H1 (cell line): ENCODE results near the gene GAS6. TPM values are rescaled to one million over a fixed set of nuclear protein-coding genes. Genes with fewer than 3 reads are reported as not detected.

Source experiments
- CTCF ChIA-PET: fragments of 300-600 bp; sonication (Branson Sonifier 250); formaldehyde crosslinking; loops from one replicate; lab custom pipeline; 2021; ENCODE audit not compliant: partially characterized antibody; lab: Charles Lee
- POLR2A ChIA-PET: fragments of 300-600 bp; sonication (Branson Sonifier 250); formaldehyde crosslinking; loops from one replicate; lab custom pipeline; 2021; ENCODE audit warnings: inconsistent platforms; ENCODE audit not compliant: partially characterized antibody; lab: Charles Lee
- DNase-seq, 2 experiments: peaks; one replicate each; pipeline versions ENCODE4 v3.0.0 to v3.0.0-alpha.2; 2010 to 2022; ENCODE audit warnings: low spot score in 2 of 2, low read depth in 1 of 2, mixed read lengths in 1 of 2
- FAIRE-seq: peaks from 2 replicates; lab custom pipeline; 2011; peaks lifted over from hg19 to GRCh38; lab: Jason Lieb, UNC
- H2AFZ ChIP-seq: 2 replicates; pipeline ENCODE4 v1.8.1; 2012; ENCODE audit warnings: low read length, inconsistent platforms
- H2AK5ac ChIP-seq: 2 replicates; pipeline ENCODE4 v1.6.1; 2013; ENCODE audit warnings: low read depth, low read length
- H2BK120ac ChIP-seq: replicated peaks from 2 replicates; pipeline ENCODE3; 2013; ENCODE audit warnings: low read depth, low read length, inconsistent platforms
- H2BK12ac ChIP-seq: 2 replicates; pipeline ENCODE4 v1.6.1; 2013; ENCODE audit warnings: low read depth, low read length
- H2BK15ac ChIP-seq: 2 replicates; pipeline ENCODE4 v1.6.1; 2013; ENCODE audit warnings: low read length
- H2BK20ac ChIP-seq: 2 replicates; pipeline ENCODE4 v1.6.1; 2013; ENCODE audit warnings: low read length
- H2BK5ac ChIP-seq: 2 replicates; pipeline ENCODE4 v1.6.1; 2013; ENCODE audit warnings: low read depth, low read length
- H3K14ac ChIP-seq: 2 replicates; pipeline ENCODE4 v1.6.1; 2013; ENCODE audit warnings: inconsistent platforms; ENCODE audit not compliant: insufficient read length
- H3K18ac ChIP-seq: 2 replicates; pipeline ENCODE4 v1.6.1; 2013; ENCODE audit warnings: low read length; ENCODE audit errors: extremely low read depth
- H3K23ac ChIP-seq: 2 replicates; pipeline ENCODE4 v1.6.1; 2013; ENCODE audit warnings: inconsistent platforms; ENCODE audit not compliant: insufficient read length
- H3K23me2 ChIP-seq: 2 replicates; pipeline ENCODE4 v1.6.1; 2013; ENCODE audit warnings: low read depth, low read length
- H3K27ac ChIP-seq: 2 replicates; pipeline ENCODE4 v1.6.1; 2011; ENCODE audit warnings: low read depth, low read length, inconsistent platforms
- H3K27me3 ChIP-seq, 4 experiments: replicated peaks in 1 of 4; 1 replicate in 1 of 4; 2 replicates in 3 of 4; pipeline versions ENCODE4 v1.6.1 to v1.8.1; 2011 to 2013; ENCODE audit warnings: low read length in 3 of 4, mild to moderate bottlenecking in 3 of 4, inconsistent platforms in 2 of 4, mixed read lengths in 2 of 4, moderate library complexity in 1 of 4; ENCODE audit not compliant: control insufficient read depth in 3 of 4, insufficient read depth in 3 of 4; ENCODE audit errors: extremely low read depth in 1 of 4
- H3K36me3 ChIP-seq, 4 experiments: 2 replicates each; pipeline versions ENCODE4 v1.6.1 to v1.8.1; 2011 to 2013; ENCODE audit warnings: mild to moderate bottlenecking in 4 of 4, low read length in 3 of 4, moderate library complexity in 2 of 4, control low read depth in 1 of 4, inconsistent platforms in 1 of 4; ENCODE audit not compliant: insufficient read depth in 4 of 4, control insufficient read depth in 2 of 4
- H3K4ac ChIP-seq: replicated peaks from 2 replicates; pipeline ENCODE3; 2013; ENCODE audit warnings: low read length, low read depth, mixed read lengths, inconsistent platforms; ENCODE audit not compliant: insufficient read length
- H3K4me1 ChIP-seq, 4 experiments: replicated peaks in 1 of 4; 1 replicate in 1 of 4; 2 replicates in 3 of 4; pipeline versions ENCODE4 v1.6.1 to v1.8.1; 2011 to 2013; ENCODE audit warnings: low read length in 3 of 4, inconsistent platforms in 2 of 4, mixed read lengths in 1 of 4; ENCODE audit not compliant: insufficient read depth in 4 of 4, control insufficient read depth in 3 of 4
- H3K4me2 ChIP-seq, 2 experiments: 2 replicates each; pipeline versions ENCODE4 v1.6.1 to v1.8.1; 2011 to 2013; ENCODE audit warnings: low read depth in 2 of 2, low read length in 2 of 2, control low read depth in 1 of 2, inconsistent platforms in 1 of 2, mild to moderate bottlenecking in 1 of 2; ENCODE audit not compliant: insufficient read depth in 1 of 2
- H3K4me3 ChIP-seq, 4 experiments: fragments of 200-600, 300-600 bp in 1 of 4; sonication (generic), shearing (Covaris generic), sonication (Bioruptor Twin) in 1 of 4; 2 replicates each; pipeline versions ENCODE4 v1.5.1 to v1.8.1; 2011 to 2016; ENCODE audit warnings: low read length in 4 of 4, low read depth in 3 of 4, control low read depth in 2 of 4, inconsistent platforms in 2 of 4, mild to moderate bottlenecking in 2 of 4, mixed read lengths in 1 of 4, moderate library complexity in 1 of 4; ENCODE audit not compliant: insufficient read depth in 2 of 4; ENCODE audit errors: extremely low read depth in 1 of 4
- H3K56ac ChIP-seq: replicated peaks from 2 replicates; pipeline ENCODE3; 2013; ENCODE audit warnings: low read depth, mild to moderate bottlenecking, mixed read lengths, low read length, inconsistent platforms; ENCODE audit not compliant: insufficient read length
- H3K79me1 ChIP-seq: 2 replicates; pipeline ENCODE4 v1.6.1; 2013; ENCODE audit warnings: low read depth, low read length, control low read depth
- H3K79me2 ChIP-seq, 2 experiments: 2 replicates each; pipeline versions ENCODE4 v1.6.1 to v1.8.1; 2012 to 2013; ENCODE audit warnings: low read length in 2 of 2, mild to moderate bottlenecking in 2 of 2, inconsistent platforms in 1 of 2; ENCODE audit not compliant: insufficient read depth in 2 of 2, control insufficient read depth in 1 of 2
- H3K9ac ChIP-seq, 4 experiments: replicated peaks in 1 of 4; 1 replicate in 1 of 4; 2 replicates in 3 of 4; pipeline versions ENCODE4 v1.6.1 to v1.8.1; 2011 to 2013; ENCODE audit warnings: low read depth in 3 of 4, low read length in 3 of 4, control low read depth in 2 of 4, mild to moderate bottlenecking in 2 of 4, moderate library complexity in 2 of 4, inconsistent platforms in 1 of 4; ENCODE audit errors: extremely low read depth in 1 of 4
- H3K9me3 ChIP-seq, 2 experiments: 2 replicates each; pipeline versions ENCODE4 v1.6.1 to v1.8.1; 2012 to 2013; ENCODE audit warnings: mild to moderate bottlenecking in 2 of 2, moderate library complexity in 2 of 2, control low read depth in 1 of 2, inconsistent platforms in 1 of 2, low read depth in 1 of 2, low read length in 1 of 2, mixed read lengths in 1 of 2; ENCODE audit not compliant: insufficient read depth in 2 of 2
- H4K20me1 ChIP-seq, 2 experiments: replicated peaks in 1 of 2; 2 replicates each; pipeline versions ENCODE3 to v1.8.1; 2011 to 2013; ENCODE audit warnings: inconsistent platforms in 2 of 2, low read length in 2 of 2, mild to moderate bottlenecking in 1 of 2; ENCODE audit not compliant: insufficient read depth in 2 of 2, control insufficient read depth in 1 of 2
- H4K5ac ChIP-seq: 2 replicates; pipeline ENCODE4 v1.6.1; 2013; ENCODE audit warnings: low read length, low read depth, mixed read lengths, inconsistent platforms; ENCODE audit not compliant: insufficient read length
- H4K8ac ChIP-seq: 2 replicates; pipeline ENCODE4 v1.8.0; 2013; ENCODE audit warnings: mild to moderate bottlenecking, moderate library complexity, low read length, inconsistent platforms; ENCODE audit not compliant: insufficient read depth; ENCODE audit errors: extremely low read depth
- H4K91ac ChIP-seq: replicated peaks from 2 replicates; pipeline ENCODE3; 2013; ENCODE audit warnings: low read length, mixed read lengths, inconsistent platforms; ENCODE audit not compliant: insufficient read length
- BCL11A ChIP-seq, 2 experiments: IDR thresholded peaks; one replicate each; pipeline ENCODE4 v1.6.1; 2011; ENCODE audit warnings: low read depth in 2 of 2, low read length in 2 of 2, mild to moderate bottlenecking in 2 of 2
- CHD2 ChIP-seq: IDR thresholded peaks from 2 replicates; pipeline ENCODE4 v1.6.1; 2012; ENCODE audit warnings: low read length, improper control_type of control experiment
- GTF2F1 ChIP-seq: IDR thresholded peaks from 2 replicates; pipeline ENCODE4 v1.6.1; 2012; ENCODE audit warnings: low read depth, low read length, improper control_type of control experiment, borderline replicate concordance
- HDAC2 ChIP-seq, 2 experiments: fragments of 300-600 bp in 1 of 2; sonication (generic) in 1 of 2; IDR thresholded peaks; 2 replicates each; pipeline ENCODE4 v1.6.1; 2011 to 2012; ENCODE audit warnings: low read depth in 2 of 2, low read length in 2 of 2, mild to moderate bottlenecking in 2 of 2, moderate library complexity in 2 of 2, borderline replicate concordance in 1 of 2, inconsistent platforms in 1 of 2
- HDAC6 ChIP-seq: IDR thresholded peaks from one replicate; pipeline ENCODE4 v1.7.1; 2012; ENCODE audit warnings: low read depth, mild to moderate bottlenecking, inconsistent platforms, low read length, moderate library complexity
- KDM5A ChIP-seq: fragments of 200-600 bp; IDR thresholded peaks from 2 replicates; pipeline ENCODE4 v1.7.1; 2012; ENCODE audit warnings: mild to moderate bottlenecking, low read length, inconsistent platforms, mixed read lengths
- MAFK ChIP-seq: IDR thresholded peaks from 2 replicates; pipeline ENCODE4 v1.6.1; 2012; ENCODE audit warnings: low read depth, mild to moderate bottlenecking, improper control_type of control experiment, low read length
- NRF1 ChIP-seq: IDR thresholded peaks from 2 replicates; pipeline ENCODE4 v1.6.1; 2011; ENCODE audit warnings: mild to moderate bottlenecking, low read depth, low read length, improper control_type of control experiment
- RFX5 ChIP-seq: IDR thresholded peaks from 2 replicates; pipeline ENCODE4 v1.6.1; 2011; ENCODE audit warnings: low read depth, low read length, improper control_type of control experiment, borderline replicate concordance
- RNF2 ChIP-seq: fragments of 200-900, 300-1000 bp; sonication (generic); IDR thresholded peaks from 2 replicates; pipeline ENCODE4 v1.7.1; 2016; ENCODE audit warnings: borderline replicate concordance, low read depth, mild to moderate bottlenecking, antibody characterized with exemption, low read length; ENCODE audit not compliant: poor library complexity, severe bottlenecking; ENCODE audit errors: missing control alignments
- SAP30 ChIP-seq: fragments of 300-600 bp; sonication (generic); IDR thresholded peaks from 2 replicates; pipeline ENCODE4 v1.7.1; 2012; ENCODE audit warnings: low read length, moderate library complexity, mild to moderate bottlenecking, inconsistent platforms; ENCODE audit not compliant: insufficient read depth, insufficient replicate concordance
- SIRT6 ChIP-seq: IDR thresholded peaks from one replicate; pipeline ENCODE4 v1.7.1; 2012; ENCODE audit warnings: low read length, inconsistent platforms
- WGBS, 2 experiments: shearing (Covaris generic) in 1 of 2; methylation state at CpG; one replicate each; pipeline versions ENCODE4 v1.1.6 to v1.1.7; 2013 to 2015; ENCODE audit warnings: low lambda C conversion rate in 2 of 2, mixed read lengths in 2 of 2, inconsistent platforms in 1 of 2, low coverage in 1 of 2, missing lambda C conversion rate in 1 of 2; ENCODE audit not compliant: insufficient replicate concordance in 2 of 2, insufficient coverage in 1 of 2, insufficient read length in 1 of 2; ENCODE audit errors: extremely low coverage in 1 of 2, missing lambda C conversion rate in 1 of 2; 5-methylcytosine and 5-hydroxymethylcytosine counted together
- polyA plus RNA-seq, 7 experiments: library from polyadenylated mRNA; depleted of rRNA in 3 of 7; stranded (reverse) in 5 of 7; unstranded in 2 of 7; fragments of >200 nt in 5 of 7; fragments of 200-250 nt in 2 of 7; gene quantifications; 1 replicate in 5 of 7; 2 replicates in 1 of 7; 4 replicates in 1 of 7; pipeline versions ENCODE4 v1.2.1 to v1.2.3, GENCODE V29; 2011 to 2013; ENCODE audit warnings: missing spikeins in 2 of 7, mixed read lengths in 2 of 7
- total RNA-seq: library from RNA; stranded (reverse); fragmentation: NEBNext Ultra II Directional; extraction: Animal tissue kit (Norgen Biotek cat#: 25700); gene quantifications from 2 replicates; pipeline ENCODE4 v1.2.1, GENCODE V29; 2021
- TF ChIP-seq, protein P1 (sequence below): IDR thresholded peaks from 2 replicates; pipeline ENCODE4 v1.6.1; 2011; ENCODE audit warnings: low read length, improper control_type of control experiment

The GAS6 gene
- total and polyA plus RNA-seq, 2 of the 8 experiments (the other 6 are each of a cell fraction or from before 2014, with no cell fraction given): 18.6 to 31.0 TPM

- Histone ChIP-seq H3K79me1 (no peaks in the 10 kb centered on the region), H2BK120ac (no peak overlapping the region), H3K27me3 (no peaks in the 10 kb centered on the region), H3K36me3 (peaks cover 0 to 2% (median 0%) of the 10 kb centered on the region in 4 experiments; a peak in 1 of 8 replicates), H3K9ac (no peak overlapping the region), H2AFZ (no peak overlapping the region), H3K27ac (no peak overlapping the region), H2AK5ac (no peak overlapping the region), H3K4me2 (no peak overlapping the region), H2BK15ac (no peak overlapping the region), H2BK5ac (no peak overlapping the region), H3K4ac (no peak overlapping the region), H2BK20ac (no peak overlapping the region), H4K20me1 (no peaks in the 10 kb centered on the region), H4K8ac (no peak overlapping the region), H4K5ac (no peak overlapping the region), H3K4me3 (no peak overlapping the region), H3K56ac (no peak overlapping the region), H3K18ac (no peak overlapping the region), H3K4me1 (no peaks in the 10 kb centered on the region), H4K91ac (no peak overlapping the region), H3K23me2 (no peaks in the 10 kb centered on the region; the same call in 1 of the 2 replicates), H3K14ac (no peak overlapping the region), H2BK12ac (no peak overlapping the region), H3K23ac (no peak overlapping the region), H3K9me3 (peaks cover 2 to 3% of the 10 kb centered on the region in 2 experiments), H3K79me2 (no peaks in the 10 kb centered on the region)
- FAIRE-seq (no peak), DNase-seq (no peak)
- CTCF ChIA-PET: no interaction called here
- 93% methylated on average over 4 of the region's 4 CpGs; no CpG with 5 or more reads in 1 of the 2 experiments for WGBS, 2 experiments
- POLR2A ChIA-PET: no interaction called here
- TF ChIP-seq CHD2 (no peak), MAFK (no peak), GTF2F1 (no peak), SIRT6 (no peak), HDAC2 (IDR thresholded peaks at IDR 0.05; ENCODE audit: borderline replicate concordance in 1 of 2, low read depth in 2 of 2, low read length in 2 of 2) (no peak), SAP30 (no peak), RFX5 (no peak), HDAC6 (no peak), RNF2 (no peak), KDM5A (no peak), NRF1 (no peak), BCL11A (IDR thresholded peaks at IDR 0.05; ENCODE audit: low read depth in 2 of 2, low read length in 2 of 2) (no peak)
- TF ChIP-seq, protein P1, sequence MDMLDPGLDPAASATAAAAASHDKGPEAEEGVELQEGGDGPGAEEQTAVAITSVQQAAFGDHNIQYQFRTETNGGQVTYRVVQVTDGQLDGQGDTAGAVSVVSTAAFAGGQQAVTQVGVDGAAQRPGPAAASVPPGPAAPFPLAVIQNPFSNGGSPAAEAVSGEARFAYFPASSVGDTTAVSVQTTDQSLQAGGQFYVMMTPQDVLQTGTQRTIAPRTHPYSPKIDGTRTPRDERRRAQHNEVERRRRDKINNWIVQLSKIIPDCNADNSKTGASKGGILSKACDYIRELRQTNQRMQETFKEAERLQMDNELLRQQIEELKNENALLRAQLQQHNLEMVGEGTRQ: no peak
These were observed 34.1 kb upstream of the GAS6 start for GRCh38 chr13:113897966-113898365.
